ELR (cell line): Measurements from ENCODE around the gene DCLK1.

ENCODE experiments used
- DNase-seq: peaks from one replicate; pipeline ENCODE4 v3.0.0-alpha.2; 2015; ENCODE audit warnings: low read depth

DCLK1 gene

DNA sequence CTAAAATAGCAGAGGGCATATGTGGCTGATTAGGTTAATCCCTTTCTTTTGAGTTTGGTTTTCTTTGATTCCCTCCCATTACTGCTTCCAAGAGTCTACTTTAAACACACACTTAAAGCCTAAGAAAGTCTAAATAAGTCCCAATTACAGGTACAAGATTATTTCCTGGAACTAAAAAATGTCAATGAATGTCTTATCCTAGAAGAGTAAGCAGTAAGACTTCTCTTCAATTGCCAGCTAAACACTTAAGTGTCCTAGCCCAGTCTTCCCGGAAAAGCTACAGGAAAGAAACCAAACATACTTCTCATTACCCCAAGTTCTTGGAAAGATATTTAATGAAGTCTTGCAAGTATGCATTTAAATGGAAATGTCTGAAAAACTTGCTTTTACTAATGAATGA lies 233.1 kb downstream of the DCLK1 start:
- DNase-seq, result no peak

DNA sequence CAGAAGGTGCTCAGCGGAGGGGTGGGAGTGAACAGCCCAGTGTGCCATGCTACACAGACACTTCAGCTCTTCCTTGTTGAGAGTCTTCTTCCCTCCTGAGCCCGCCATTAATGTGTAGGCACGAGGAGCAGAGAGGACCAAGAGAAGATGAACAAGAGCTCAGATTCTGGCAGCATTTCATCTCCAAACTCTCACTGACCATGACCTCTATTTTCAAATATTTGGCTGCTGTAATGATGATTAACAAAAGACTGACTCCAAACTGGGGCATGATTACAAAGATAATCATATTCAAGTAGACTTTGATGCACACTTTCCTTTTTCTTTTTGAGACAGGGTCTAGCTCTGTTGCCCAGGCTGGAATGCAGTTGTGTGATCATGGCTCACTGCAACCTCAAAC lies 236.5 kb downstream of the DCLK1 start:
- no peak for DNase-seq

DNA sequence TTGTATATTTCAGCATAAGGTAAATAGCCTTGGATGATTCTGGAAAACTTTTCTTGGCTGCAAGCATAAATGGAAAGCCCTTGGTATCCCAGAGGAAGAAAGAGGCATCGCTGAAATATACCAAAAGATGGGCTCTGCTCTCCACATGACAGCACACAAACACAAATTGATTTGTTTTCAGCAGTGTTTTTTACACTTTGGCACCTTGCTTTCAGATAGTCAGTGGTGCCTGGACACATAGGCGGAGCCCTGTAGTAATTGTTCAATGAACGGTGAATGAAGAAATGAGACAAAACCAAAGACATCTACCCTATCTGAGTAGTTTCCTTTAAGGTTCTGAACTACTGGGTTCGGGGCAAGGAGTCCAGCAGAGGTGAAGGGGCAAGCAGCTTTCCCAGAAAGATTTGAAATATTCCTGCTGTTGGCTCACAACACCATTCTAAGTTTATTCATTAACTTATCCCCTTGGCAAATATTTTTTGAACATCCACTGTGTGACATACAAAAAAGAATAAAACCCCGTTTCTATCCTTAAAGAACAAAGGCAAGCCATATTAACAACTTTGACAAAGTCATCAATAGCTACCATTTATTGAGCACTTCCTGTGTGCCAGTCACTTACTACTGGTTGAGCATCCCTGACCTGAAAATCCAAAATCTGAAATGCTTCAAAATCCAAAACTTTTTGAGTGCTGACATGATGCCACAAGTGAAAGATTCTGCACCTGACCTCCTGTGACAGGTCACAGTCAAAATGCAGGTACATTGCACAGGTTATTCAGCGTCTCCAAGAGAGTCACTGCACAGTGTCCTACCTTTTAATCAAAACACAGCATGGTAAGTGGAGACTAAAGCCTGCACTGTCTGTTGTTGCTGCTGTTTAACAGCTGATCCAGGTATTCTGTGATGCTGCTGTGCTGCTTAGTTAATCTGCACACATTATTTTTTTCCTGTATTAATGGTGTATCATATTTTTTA lies 238.1 kb downstream of the DCLK1 start:
- no peak for DNase-seq

DNA sequence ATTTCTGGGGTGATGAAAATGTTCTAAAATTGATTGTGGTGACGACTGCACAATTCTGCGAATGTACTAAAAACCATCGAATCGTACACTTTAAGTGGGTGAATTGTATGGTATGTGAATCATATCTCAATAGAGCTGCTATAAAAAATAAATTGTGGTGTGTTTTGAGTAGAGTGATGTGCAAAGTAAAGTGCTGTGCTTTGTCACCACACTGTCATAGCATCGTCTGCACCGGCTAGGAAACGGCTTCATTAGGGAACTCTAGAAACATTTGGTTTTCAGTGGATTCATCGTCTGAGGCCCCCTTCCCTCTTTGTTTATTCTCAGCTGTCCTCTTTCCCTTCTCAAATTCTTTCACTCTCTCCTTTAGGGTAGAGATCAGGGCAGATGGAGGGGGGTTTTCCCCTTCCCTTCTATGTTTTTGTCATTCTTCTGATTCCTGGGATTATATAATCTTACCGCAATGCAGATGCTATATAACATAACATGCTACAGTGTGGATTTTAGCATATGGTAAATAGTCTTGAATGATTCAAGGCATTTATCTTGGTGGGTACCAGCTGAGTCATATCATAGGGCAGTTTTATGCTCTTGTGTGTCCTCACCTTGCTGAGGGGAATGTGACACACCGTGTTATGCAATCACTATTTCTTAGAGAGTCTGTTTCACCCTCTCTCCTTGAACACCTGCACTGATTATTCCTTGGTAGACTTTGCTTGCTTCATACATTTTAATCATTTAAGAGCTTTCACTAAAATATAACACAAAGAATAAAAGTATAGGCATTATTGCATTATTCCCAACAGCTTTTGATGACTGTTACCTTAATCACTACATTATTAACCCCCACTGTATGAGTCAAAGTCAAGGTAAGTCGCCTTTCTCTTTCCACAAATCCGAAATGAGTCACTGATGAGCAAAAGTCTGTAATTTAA lies 239.4 kb downstream of the DCLK1 start:
- DNase-seq, result peak; percentile 85

DNA sequence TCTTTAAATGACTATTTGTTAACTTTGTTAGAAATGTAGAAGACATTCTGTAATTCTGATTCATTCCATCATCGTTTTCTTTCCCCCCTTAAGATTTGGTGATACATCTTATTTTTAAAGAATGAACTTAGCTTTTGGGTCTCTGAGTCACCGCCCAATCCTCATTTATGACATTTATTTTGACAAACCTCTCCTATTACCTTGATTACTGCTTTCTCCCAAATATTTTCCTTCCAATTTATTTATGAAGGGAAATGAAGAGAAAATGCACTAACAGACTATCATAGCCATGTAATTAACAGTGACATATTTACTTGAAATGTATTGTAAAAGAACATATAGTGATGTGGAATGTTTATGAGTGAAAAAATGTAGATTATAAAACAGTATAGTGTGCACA lies 241.6 kb downstream of the DCLK1 start:
- no peak for DNase-seq

DNA sequence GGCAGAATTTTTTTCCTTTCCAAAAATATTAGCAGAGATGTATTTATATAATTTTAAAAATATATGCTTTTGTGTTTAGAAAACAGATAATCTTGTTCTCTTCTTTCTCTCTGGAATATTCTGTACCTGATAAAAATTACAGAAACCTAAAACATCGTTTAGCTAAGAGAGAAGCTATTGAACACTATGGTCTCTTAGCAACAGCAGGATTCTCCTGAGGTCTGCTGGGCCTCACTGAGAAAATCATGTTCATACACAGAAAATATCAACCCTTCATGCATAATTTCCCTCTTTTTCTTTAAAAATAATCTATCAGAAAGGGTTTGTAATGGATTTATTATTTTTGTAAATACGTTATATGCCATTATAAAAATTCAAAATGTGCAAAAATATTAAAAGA lies 242.2 kb downstream of the DCLK1 start:
- DNase-seq, result no peak

DNA sequence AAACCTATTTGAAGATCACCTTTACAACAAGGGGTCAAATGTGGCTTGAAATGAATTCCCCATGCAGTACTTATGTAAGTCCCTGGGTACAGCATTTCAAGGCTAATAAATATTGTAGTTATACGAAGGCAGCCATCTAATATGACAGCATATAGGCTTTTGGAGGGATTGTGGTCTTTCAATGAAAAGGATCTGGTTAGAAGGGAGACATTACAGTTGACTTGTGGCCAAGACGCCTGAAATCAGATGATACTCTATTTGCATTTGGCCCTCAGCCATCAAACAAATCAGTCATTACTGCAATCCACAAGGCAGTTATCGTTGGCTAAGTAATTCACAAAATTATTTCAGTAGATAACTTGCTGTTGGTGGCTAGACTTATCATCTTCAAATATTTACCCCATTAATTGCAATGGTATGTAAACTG lies 242.7 kb downstream of the DCLK1 start:
- no peak for DNase-seq

DNA sequence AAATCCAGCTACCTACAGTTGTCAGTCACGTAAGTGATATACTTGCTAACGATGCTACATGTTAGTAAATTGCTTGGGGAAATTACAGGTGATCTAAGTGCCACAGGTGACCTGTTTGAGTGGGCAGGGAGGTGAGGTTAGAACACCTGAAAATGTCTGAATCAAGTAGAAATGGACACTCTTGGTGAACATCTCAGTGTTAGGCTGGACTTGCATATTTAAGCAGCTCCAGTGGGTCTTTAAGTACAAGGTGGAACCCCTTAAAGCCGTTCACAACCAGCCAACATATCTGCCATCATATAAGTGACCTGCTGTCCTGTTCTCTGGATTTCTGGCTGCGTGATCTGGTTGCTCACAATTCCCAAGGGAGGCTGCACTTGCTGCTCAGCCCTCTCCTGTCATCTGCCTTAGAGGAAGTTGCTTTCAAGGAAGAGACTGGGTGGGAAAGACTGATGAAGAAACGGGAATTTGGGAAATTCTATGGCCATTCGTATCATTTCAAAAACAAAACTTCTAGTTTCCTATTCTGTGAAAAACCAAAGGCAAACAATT lies 244.0 kb downstream of the DCLK1 start:
- no peak for DNase-seq

DNA sequence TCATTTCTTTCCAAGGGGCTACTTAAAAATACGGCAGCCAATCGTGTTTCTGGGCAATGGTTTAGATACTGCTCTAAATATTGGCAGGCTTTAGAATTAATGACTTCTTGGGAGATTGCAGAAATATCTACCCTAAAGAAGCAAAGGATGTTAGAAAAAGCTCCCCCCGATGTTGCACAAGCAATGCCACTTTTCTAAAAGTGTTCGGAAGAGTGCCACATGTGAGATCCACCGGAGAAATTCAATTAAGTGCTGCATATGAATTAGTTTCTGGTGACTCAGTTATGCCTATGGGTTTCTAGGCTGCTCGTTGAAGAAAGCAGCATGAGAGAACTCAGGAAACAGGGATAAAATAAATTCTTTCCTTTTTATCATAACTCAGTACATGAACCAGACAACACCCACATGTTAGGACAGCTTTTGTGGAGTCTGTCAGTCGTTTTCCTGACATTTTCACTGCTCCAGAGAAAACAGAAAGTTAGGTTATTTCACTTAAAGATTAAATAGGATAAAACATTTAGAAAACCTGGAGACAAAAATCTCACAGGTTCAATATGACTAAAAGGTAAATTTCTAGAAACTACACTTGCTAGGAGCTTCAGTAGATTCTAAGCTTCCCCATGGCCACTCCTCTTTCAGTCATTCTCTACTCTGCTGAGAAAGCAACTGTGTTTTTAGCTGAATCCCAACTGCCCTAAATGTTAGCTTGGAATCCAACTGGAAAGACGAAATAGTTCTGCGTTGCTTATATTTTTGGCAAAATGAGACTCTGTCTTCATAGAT lies 244.7 kb downstream of the DCLK1 start:
- DNase-seq, result no peak

DNA sequence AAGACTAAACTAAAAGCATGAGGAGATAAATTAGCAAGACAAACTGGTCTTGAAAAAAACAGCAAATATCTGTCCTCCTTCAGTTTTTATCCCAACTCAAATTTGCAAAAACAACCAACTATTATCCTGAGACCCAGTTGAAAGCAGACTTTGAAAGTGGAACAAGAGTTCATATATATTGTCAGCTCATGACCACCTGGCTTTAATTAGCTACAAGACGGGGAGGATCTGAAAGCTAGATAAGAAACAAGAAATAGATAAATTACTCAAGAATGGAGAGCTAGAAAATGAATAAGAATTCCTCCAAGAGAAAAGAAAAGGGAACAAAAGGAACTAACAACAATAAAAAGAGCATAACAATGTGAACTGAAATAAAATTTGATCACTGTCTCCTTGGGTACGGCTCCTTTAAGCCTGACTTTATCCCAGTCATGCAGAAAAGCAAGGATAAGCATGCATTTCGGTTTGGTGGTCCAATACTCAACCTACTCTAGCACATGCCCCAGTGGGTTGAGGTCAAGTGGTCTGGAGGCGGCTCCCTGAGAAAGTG lies 246.9 kb downstream of the DCLK1 start:
- no peak for DNase-seq

DNA sequence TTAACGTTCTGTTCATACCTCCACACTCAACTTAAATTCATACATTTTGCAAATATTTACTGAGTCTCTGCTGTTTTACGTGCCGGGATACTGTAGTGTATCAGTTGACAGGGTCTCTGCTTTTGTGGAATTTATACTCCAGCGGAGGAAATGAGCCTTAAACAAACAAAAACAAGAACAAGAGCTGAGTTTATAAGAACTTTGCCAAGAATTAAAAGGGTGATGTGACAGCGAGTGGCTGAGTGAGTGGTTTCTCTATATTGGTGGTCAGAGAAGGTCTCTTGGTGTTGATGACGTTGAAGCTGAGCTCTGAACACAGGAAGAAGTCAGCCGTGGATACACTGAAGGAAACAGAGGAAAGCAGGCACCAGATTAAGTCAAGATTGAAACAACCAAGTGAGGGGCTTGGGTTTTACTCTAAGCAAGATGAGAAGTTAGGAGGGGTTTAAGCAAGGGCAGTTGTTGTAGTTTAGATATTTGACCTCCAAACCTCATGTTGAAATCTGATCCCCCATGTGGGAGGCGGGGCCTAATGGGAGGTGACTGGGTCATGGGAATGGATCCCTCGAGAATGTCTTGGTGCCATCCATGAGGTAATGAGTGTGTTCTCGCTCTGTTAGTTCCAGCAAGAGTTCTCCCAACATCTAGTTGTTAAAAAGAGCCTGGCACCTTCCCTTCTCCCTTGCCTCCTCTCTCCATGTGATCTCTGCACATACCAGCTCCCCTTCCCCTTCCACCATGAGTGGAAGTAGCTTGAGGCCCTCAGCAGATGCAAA lies 248.3 kb downstream of the DCLK1 start:
- no peak for DNase-seq

DNA sequence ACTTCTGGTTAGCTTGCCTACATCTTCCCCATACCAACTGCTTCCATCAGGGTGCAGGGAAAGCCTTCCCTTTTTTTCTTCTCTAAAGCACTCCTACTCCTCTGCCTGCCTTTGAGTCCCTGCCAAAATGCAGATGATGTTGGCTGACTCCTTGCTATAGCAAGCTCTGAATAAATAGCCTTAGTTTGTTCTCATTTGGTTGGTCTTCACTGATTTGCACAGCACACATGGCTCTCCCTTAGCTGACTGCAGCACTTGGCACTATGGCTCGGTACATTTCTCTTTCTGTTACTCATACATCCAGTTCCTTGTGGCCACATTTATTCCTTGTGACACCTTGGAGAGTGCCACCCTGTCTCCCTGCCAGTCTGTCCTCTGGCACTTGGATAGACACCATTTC lies 249.8 kb downstream of the DCLK1 start:
- no peak for DNase-seq

DNA sequence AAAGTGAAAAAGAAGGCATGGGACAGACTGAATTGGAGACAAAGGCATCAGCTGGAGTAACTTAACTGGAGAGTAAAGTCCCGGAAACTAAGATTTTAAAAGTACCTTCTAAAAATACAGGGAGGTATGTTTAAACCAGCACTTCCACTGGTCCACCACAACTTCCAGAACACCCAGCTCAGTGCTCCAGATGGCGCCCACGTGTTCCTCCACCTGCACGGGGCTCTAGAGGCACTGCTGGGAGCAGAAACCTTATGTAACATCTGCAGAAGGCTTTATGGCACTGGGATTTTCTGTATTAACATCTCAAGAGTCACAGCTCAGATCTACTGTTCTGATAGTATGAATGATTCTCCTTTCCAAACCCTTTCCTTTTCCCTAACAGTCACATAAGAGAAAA lies 252.1 kb downstream of the DCLK1 start:
- DNase-seq, result no peak

DNA sequence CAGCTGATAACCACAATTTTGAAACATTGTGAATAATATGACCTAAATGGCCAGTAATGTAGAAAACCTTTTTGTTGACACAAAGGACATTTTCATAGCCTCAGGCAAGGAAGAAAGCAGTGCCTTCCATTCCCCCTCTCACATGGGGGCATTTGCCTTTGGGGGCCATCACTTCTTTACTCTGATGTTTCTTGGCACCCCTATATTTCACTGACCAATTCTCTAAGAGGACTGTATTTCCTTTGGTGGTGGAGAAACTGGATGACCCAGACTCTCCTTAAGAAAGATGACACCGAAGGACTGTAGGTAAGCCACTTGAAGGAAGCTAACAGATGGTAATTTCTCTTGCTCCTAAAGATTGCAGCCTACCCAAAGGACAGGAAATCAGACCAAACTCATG lies 254.6 kb downstream of the DCLK1 start:
- no peak for DNase-seq

DNA sequence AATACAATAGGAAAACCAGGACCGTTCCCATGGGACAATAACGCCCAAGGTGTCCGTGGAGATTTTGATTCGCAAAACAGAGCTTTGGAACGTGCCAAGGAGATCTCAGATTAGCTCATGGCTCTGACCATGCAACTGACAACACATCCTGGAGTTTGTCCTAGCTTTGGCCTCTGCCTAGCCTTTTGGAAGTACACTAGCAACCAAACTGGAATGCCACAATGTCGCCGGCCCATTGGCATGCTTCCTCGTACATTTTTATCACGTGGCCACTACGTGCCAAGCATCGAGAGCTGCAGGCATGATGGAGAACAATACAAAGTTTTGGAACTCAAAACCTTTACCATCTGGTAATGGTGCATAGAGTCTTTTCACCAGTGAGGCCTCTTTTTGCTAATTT lies 256.5 kb downstream of the DCLK1 start:
- no peak for DNase-seq

DNA sequence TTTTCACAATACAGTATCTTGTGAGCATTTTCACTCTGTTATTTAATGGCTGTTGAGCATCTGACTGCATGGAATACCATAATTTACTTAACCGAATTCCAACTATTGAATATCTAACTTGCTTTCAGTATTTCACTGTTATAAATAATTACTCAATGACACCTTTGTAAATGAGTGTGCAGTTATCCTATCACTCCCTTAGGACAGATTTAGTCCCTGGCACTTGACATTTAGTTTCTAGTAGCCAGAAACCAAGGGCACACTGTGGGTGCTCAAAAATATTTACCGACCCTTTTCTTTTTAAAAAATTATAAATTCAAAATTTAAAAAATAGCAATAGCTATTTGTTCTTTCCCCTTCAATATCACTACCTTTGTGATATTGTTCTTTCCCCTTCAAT lies 258.8 kb downstream of the DCLK1 start:
- no peak for DNase-seq

DNA sequence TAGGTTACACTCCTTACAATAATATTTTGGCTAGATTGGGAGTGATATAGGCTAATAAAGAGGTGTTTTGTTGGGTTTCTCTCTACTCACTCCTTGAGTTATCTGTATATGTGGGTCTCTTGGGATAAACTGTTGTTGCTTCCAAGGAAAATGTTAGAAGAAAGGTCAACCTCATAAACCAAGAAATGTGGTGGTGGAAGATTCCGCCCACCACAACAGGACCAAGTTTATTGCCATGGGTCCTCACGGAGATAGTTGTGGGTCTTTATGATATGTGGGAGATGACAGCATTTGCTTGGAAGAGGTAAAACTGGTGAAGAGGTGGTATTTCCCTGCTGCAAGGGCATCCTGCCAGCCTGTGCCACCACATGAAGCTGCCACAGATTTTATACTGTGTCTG lies 259.6 kb downstream of the DCLK1 start:
- DNase-seq, result no peak

DNA sequence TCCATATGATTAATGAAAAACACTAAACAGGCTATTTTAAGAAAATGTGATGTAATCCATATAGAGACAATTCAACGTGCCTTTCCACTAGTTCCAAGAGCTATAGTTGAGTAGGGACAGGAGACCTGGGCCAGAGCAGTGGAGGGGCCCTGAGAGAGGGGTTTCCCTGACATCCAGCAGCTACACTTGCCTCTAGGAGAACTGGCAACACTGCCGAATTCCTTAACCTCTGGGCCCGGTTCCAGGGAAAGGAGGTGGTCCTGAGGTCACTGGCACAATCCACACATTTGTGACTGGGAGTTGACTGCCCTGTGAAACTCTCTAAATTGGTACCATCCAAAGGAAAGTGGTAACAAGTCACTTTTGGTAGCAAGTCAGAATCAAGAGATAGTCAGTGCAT lies 264.4 kb downstream of the DCLK1 start:
- DNase-seq, result no peak

DNA sequence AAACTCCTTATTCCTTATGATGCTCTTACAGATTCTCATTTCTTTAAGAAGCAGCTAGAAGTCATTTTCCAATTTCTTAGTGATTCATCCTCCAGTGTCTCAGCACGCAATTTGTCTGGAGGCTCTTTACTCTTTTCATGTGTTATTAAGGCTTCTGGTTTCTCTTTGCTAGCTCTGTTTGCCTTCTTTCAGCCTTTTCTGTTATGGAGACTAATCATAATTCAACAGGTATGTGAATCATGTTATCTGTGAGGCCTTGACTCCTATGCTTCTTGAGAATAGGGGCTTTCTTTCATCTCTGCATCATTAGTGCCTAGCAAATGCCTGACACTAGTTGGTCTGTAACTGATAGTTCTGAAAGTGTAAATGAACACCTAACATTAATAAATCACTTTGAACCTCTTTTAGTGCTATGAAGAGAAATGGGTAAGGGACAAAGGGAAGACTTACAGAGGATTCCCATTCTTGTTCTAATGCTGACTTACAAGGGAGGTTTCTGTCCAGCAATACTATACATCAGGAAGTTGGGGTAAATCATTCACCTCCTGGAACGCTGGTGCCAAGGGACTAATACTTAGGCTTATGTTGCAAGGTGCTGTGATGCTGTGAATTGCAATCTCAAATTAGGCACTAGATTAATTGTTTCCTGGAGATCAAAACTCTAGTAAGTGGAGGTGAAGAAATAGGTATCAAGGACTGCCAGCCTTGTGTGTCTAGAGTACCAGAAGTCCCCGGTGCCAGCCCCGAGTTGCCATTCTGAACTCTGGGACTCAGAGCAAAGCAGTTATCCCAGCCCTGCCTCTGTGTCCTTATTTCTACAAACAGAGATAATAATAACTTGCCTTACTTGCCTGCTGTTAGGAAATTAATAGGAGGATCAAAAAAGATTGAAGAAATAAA lies 265.6 kb downstream of the DCLK1 start:
- no peak for DNase-seq

DNA sequence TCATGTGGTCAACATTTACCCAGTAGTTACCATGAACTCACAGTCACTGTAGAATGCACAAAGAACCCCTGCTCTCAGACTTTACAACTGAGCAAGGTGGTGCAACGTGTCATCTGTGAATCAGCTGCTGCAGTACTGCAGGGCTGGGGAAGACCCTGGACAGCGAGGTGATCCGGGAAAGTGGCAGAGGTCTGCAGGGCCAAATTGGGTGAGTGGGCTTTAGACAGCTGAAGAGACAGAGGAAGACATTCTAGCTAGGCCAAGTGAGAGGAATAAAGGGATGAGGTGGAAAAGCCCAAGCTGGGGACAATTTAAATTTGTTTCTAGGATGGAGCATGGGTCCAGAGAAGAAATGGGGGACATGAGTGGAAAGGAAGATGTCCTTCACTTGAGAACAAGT lies 270.5 kb downstream of the DCLK1 start:
- DNase-seq, result no peak
